ENCODE data around the gene PRDM2. TPM values are rescaled to one million over a fixed set of nuclear protein-coding genes. Genes with fewer than 3 reads are reported as not detected.

PRDM2 gene
- polyA plus RNA-seq, 1 of the 3 experiments (the other 2 are of a cell fraction) = 7.2 TPM

DNA sequence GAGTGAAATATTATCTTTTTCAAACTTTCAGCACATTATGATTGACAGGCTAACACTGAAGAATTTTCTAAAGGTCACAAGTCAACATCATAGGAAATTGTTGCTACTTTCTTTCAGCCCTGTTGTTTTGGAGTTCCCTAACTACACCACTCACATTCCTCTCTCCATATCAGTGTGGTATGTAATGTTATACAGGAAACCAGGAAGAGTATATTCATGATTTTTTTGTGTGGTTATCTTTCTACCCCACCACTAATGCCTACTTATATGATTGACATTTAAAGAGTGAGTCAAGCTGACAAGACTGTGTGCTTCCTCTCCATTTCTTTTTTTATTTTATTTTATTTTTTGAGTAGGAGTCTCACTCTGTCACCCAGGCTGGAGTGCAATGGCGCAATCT is 47.8 kb upstream of the PRDM2 start:
- WGBS (ENCODE audit: low lambda C conversion rate) = 0% methylated on average over 1 of the region's 1 CpG
- no peak overlapping the region for H3K27ac ChIP-seq (ENCODE audit: low read depth in 2 of 2, low read length in 1 of 2)
- no peaks in the 10 kb centered on the region for H3K27me3 ChIP-seq (ENCODE audit: insufficient read depth)
- no peaks in the 10 kb centered on the region for H3F3A ChIP-seq (replicated peaks; ENCODE audit: insufficient read depth)
- no peak overlapping the region for H3K4me3 ChIP-seq (ENCODE audit: low read depth in 2 of 2, low read length in 1 of 2)
- H3K9me2 ChIP-seq = no peaks in the 10 kb centered on the region
- DNase-seq = no peak
- H2AFZ ChIP-seq (ENCODE audit: low read depth) = no peak overlapping the region
- no peaks in the 10 kb centered on the region for H4K20me1 ChIP-seq (ENCODE audit: insufficient read depth)
- no peaks in the 10 kb centered on the region for H3K79me2 ChIP-seq (ENCODE audit: insufficient read depth)
- CTCF ChIA-PET = interaction anchor here (1.6 kb wide), 1 partner anchor 11 kb away, joined by 4 read pairs; no protein-coding TSS in a partner anchor
- H3K9me3 ChIP-seq = no peaks in the 10 kb centered on the region
- H3K9ac ChIP-seq = no peak overlapping the region
- POLR2A ChIA-PET = no interaction called here
- no peaks in the 10 kb centered on the region for H3K36me3 ChIP-seq (replicated peaks in 1 of 2; ENCODE audit: control insufficient read depth in 1 of 2, insufficient read depth in 2 of 2, low read length in 1 of 2)
- no peaks in the 10 kb centered on the region for H3K4me1 ChIP-seq (ENCODE audit: control insufficient read depth in 1 of 2, insufficient read depth in 2 of 2, low read depth in 1 of 2, low read length in 1 of 2)
- no peak overlapping the region for H3K4me2 ChIP-seq
- TF ChIP-seq FOXM1 (IDR thresholded peaks at IDR 0.05; ENCODE audit: low read depth) (no peak), GABPA (IDR thresholded peaks at IDR 0.05; ENCODE audit: low read depth) (no peak), RXRA (IDR thresholded peaks at IDR 0.05; ENCODE audit: borderline replicate concordance, low read depth) (no peak), TEAD4 (IDR thresholded peaks at IDR 0.05; ENCODE audit: borderline replicate concordance, insufficient read depth) (no peak), ELF1 (IDR thresholded peaks at IDR 0.05) (no peak), SMC3 (IDR thresholded peaks at IDR 0.05; ENCODE audit: low read depth, low read length) (no peak), CHD2 (IDR thresholded peaks at IDR 0.05; ENCODE audit: low read length, partially characterized antibody) (no peak), FOXJ3 (CRISPR knock-in tag; IDR thresholded peaks at IDR 0.05) (no peak), JUND (IDR thresholded peaks at IDR 0.05) (no peak), FOSL2 (IDR thresholded peaks at IDR 0.05; ENCODE audit: borderline replicate concordance, low read depth) (no peak), MEF2A (IDR thresholded peaks at IDR 0.05; ENCODE audit: borderline replicate concordance, low read depth) (no peak), TAF1 (IDR thresholded peaks at IDR 0.05; ENCODE audit: borderline replicate concordance, low read depth, low read length) (no peak), RAD21 (IDR thresholded peaks at IDR 0.05; ENCODE audit: low read length) (no peak), RFX5 (IDR thresholded peaks at IDR 0.05; ENCODE audit: low read length) (no peak), RCOR1 (IDR thresholded peaks at IDR 0.05; ENCODE audit: low read length) (no peak)
- TF ChIP-seq, protein P1, sequence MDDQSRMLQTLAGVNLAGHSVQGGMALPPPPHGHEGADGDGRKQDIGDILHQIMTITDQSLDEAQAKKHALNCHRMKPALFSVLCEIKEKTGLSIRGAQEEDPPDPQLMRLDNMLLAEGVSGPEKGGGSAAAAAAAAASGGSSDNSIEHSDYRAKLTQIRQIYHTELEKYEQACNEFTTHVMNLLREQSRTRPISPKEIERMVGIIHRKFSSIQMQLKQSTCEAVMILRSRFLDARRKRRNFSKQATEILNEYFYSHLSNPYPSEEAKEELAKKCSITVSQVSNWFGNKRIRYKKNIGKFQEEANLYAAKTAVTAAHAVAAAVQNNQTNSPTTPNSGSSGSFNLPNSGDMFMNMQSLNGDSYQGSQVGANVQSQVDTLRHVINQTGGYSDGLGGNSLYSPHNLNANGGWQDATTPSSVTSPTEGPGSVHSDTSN (IDR thresholded peaks at IDR 0.05) = no peak
- TF ChIP-seq, protein P2, sequence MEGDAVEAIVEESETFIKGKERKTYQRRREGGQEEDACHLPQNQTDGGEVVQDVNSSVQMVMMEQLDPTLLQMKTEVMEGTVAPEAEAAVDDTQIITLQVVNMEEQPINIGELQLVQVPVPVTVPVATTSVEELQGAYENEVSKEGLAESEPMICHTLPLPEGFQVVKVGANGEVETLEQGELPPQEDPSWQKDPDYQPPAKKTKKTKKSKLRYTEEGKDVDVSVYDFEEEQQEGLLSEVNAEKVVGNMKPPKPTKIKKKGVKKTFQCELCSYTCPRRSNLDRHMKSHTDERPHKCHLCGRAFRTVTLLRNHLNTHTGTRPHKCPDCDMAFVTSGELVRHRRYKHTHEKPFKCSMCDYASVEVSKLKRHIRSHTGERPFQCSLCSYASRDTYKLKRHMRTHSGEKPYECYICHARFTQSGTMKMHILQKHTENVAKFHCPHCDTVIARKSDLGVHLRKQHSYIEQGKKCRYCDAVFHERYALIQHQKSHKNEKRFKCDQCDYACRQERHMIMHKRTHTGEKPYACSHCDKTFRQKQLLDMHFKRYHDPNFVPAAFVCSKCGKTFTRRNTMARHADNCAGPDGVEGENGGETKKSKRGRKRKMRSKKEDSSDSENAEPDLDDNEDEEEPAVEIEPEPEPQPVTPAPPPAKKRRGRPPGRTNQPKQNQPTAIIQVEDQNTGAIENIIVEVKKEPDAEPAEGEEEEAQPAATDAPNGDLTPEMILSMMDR (IDR thresholded peaks at IDR 0.05) = no peak
- TF ChIP-seq, protein P3, sequence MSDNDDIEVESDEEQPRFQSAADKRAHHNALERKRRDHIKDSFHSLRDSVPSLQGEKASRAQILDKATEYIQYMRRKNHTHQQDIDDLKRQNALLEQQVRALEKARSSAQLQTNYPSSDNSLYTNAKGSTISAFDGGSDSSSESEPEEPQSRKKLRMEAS (IDR thresholded peaks at IDR 0.05; ENCODE audit: low read depth) = no peak
- TF ChIP-seq, protein P4, sequence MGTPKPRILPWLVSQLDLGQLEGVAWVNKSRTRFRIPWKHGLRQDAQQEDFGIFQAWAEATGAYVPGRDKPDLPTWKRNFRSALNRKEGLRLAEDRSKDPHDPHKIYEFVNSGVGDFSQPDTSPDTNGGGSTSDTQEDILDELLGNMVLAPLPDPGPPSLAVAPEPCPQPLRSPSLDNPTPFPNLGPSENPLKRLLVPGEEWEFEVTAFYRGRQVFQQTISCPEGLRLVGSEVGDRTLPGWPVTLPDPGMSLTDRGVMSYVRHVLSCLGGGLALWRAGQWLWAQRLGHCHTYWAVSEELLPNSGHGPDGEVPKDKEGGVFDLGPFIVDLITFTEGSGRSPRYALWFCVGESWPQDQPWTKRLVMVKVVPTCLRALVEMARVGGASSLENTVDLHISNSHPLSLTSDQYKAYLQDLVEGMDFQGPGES (IDR thresholded peaks at IDR 0.05; ENCODE audit: low read depth, low read length) = no peak
- TF ChIP-seq, protein P5, sequence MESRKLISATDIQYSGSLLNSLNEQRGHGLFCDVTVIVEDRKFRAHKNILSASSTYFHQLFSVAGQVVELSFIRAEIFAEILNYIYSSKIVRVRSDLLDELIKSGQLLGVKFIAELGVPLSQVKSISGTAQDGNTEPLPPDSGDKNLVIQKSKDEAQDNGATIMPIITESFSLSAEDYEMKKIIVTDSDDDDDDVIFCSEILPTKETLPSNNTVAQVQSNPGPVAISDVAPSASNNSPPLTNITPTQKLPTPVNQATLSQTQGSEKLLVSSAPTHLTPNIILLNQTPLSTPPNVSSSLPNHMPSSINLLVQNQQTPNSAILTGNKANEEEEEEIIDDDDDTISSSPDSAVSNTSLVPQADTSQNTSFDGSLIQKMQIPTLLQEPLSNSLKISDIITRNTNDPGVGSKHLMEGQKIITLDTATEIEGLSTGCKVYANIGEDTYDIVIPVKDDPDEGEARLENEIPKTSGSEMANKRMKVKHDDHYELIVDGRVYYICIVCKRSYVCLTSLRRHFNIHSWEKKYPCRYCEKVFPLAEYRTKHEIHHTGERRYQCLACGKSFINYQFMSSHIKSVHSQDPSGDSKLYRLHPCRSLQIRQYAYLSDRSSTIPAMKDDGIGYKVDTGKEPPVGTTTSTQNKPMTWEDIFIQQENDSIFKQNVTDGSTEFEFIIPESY (IDR thresholded peaks at IDR 0.05; ENCODE audit: borderline replicate concordance, low read depth) = no peak
